ENCODE measurements around the gene TMEM175.

Gene TMEM175

DNA sequence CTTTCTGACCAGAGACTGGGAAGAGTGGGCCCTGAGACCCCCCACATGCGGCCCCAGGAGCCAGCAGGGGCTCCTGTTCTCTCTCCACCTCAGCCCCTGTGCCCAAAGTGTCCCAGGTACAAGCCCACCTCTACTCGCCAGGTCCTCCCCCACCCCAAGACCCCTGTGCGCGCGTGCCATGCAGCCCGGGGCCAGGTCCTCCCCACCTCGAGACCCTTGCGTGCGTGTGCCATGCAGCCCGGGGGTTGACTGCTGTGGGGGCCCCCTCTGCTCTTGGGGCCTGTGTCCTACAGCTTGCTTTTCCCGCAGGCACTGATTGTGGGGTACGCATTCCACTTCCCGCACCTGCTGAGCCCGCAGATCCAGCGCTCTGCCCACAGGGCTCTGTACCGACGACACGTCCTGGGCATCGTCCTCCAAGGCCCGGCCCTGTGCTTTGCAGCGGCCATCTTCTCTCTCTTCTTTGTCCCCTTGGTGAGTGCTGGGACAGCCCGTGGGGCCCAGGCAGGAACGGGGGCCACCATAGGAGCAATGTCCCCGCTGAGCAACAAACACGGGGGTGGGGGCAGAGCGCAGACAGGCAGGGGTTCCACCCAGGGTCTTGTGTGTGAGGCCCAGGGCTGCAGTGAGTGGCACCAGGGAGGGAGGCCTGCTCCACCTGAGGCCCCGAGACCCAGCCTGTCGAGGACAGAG is 20.8 kb downstream of the TMEM175 start:
- no peak overlapping the region for H3K4me3 ChIP-seq (replicated peaks; ENCODE audit: low read depth, low read length)
- H3K27me3 ChIP-seq (replicated peaks; ENCODE audit: control insufficient read depth, insufficient read depth, low read length), result no peaks in the 10 kb centered on the region
- no peak for DNase-seq (ENCODE audit: extremely low read depth, insufficient read length)
- peaks cover 4% of the 10 kb centered on the region; the same call in 1 of the 2 replicates for H3K36me3 ChIP-seq (ENCODE audit: control insufficient read depth, insufficient read depth, low read length)
- TF ChIP-seq, protein P1, sequence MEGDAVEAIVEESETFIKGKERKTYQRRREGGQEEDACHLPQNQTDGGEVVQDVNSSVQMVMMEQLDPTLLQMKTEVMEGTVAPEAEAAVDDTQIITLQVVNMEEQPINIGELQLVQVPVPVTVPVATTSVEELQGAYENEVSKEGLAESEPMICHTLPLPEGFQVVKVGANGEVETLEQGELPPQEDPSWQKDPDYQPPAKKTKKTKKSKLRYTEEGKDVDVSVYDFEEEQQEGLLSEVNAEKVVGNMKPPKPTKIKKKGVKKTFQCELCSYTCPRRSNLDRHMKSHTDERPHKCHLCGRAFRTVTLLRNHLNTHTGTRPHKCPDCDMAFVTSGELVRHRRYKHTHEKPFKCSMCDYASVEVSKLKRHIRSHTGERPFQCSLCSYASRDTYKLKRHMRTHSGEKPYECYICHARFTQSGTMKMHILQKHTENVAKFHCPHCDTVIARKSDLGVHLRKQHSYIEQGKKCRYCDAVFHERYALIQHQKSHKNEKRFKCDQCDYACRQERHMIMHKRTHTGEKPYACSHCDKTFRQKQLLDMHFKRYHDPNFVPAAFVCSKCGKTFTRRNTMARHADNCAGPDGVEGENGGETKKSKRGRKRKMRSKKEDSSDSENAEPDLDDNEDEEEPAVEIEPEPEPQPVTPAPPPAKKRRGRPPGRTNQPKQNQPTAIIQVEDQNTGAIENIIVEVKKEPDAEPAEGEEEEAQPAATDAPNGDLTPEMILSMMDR (IDR thresholded peaks at IDR 0.05; ENCODE audit: insufficient read depth, low read length, poor library complexity, severe bottlenecking), result no peak

DNA sequence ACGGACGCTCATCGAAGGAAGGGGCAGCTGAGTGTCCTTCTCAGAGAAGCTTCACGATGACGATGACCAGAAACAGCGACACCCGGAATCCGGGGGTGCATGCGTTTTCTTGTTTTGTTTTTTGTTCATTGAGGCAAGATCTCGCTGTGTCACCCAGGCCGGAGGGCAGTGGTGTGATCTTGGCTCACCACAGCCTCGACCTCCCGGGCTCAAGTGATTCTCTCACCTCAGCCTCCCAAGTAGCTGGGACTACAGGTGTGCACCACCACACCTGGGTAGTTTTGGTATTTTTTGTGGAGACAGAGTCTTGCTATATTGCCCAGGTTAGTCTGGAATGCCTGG is 21.3 kb downstream of the TMEM175 start:
- Histone ChIP-seq H3K4me3 (replicated peaks; ENCODE audit: low read depth, low read length) (no peak overlapping the region), H3K27me3 (replicated peaks; ENCODE audit: control insufficient read depth, insufficient read depth, low read length) (no peaks in the 10 kb centered on the region), H3K36me3 (ENCODE audit: control insufficient read depth, insufficient read depth, low read length) (peaks cover 4% of the 10 kb centered on the region; the same call in 1 of the 2 replicates)
- DNase-seq (ENCODE audit: extremely low read depth, insufficient read length), result no peak
- TF ChIP-seq, protein P1 (IDR thresholded peaks at IDR 0.05; ENCODE audit: insufficient read depth, low read length, poor library complexity, severe bottlenecking), result no peak

DNA sequence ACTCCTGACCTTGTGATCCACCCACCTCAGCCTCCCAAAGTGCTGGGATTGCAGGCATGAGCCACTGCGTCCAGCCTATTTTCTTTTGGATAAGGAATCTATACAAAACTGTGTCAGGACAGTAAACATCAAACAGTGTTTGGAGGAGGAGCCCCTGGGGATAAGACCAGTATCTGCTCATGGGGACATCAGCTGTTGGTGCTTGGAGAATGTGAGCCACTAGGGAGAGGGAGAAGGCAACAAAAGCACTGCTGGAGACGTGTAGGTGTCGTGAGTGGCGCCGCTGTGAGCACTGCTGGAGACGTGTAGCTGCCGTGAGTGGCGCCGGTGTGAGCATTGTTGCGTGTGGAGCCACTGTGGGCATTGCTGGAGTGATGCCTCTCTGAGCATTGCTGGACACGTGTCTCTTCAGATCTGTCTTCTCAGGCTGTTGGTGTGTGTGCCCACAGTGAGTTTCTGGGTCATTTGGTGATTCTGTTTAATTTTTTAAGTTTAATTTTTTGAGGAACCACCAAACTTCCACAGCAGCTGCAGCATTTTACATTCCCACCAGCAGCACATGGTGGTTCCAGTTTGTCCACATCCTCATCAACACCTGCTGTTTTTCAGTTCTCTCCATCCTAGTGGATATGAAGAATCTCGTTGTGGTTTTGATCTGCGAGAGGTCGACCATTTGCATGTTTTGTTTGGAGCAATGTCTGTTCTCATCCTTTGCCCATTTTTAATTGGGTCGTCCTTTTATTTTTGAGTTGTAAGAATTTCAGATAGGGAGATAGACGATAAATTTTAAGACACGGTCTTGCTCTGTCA is 22.2 kb downstream of the TMEM175 start:
- TF ChIP-seq, protein P1 (IDR thresholded peaks at IDR 0.05; ENCODE audit: insufficient read depth, low read length, poor library complexity, severe bottlenecking), result no peak
- H3K27me3 ChIP-seq (replicated peaks; ENCODE audit: control insufficient read depth, insufficient read depth, low read length), result no peaks in the 10 kb centered on the region
- no peak overlapping the region for H3K4me3 ChIP-seq (replicated peaks; ENCODE audit: low read depth, low read length)
- peaks cover 4% of the 10 kb centered on the region; the same call in 1 of the 2 replicates for H3K36me3 ChIP-seq (ENCODE audit: control insufficient read depth, insufficient read depth, low read length)
- DNase-seq (ENCODE audit: extremely low read depth, insufficient read length), result no peak

DNA sequence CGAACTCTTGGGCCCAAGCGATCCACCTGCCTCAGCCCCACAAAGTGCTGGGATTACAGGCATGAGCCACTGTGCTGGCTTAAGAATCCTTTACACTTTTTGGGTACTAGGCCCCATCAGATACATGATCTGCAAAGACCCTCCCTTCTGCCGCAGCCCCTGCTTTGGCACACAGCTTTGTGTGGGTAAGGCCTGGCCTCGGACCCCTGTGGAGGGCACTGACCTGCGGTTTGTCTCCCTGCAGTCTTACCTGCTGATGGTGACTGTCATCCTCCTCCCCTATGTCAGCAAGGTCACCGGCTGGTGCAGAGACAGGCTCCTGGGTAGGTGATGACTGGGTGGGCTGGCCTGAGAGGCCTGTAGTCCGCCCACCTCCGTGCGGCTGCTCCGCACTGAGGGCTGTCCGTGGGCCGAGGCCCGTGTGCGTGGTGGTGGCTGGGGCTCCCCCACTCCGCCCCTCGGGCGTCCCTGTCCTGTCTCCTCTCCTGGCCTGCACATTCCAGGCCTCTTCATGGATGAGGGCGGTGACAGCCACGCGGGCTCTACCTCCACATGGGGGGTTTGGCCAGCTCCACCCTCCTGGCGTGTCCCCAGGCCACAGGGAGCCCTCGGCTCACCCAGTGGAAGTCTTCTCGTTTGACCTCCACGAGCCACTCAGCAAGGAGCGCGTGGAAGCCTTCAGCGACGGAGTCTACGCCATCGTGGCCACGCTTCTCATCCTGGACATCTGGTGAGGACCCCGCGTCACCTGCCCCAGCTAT is 23.1 kb downstream of the TMEM175 start:
- DNase-seq (ENCODE audit: extremely low read depth, insufficient read length), result no peak
- Histone ChIP-seq H3K27me3 (replicated peaks; ENCODE audit: control insufficient read depth, insufficient read depth, low read length) (no peaks in the 10 kb centered on the region), H3K4me3 (replicated peaks; ENCODE audit: low read depth, low read length) (no peak overlapping the region), H3K36me3 (ENCODE audit: control insufficient read depth, insufficient read depth, low read length) (peaks cover 6% of the 10 kb centered on the region)
- TF ChIP-seq, protein P1 (IDR thresholded peaks at IDR 0.05; ENCODE audit: insufficient read depth, low read length, poor library complexity, severe bottlenecking), result no peak

DNA sequence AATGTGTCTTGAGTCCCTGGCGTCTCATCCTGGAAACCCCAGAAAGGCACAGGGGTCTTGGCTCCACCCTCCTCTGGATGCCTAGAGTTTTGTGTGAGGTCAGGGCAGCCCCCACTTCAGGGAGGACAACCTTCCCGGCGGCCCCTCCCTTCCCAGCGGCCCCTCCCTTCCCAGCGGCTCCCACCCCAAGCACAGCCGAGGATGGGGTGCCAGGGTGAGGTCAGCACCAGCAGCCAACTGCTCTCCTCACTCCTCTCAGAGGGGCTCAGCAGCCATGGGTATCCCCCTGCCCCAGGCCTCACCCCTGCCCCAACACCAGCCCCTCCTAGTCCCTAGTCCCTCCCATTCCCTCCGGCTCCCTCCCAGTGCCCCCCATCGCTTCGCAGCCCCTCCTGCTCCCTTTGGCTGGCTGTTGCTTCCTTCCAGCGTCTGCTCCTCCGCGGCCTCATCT is 23.7 kb downstream of the TMEM175 start:
- Histone ChIP-seq H3K4me3 (replicated peaks; ENCODE audit: low read depth, low read length) (no peak overlapping the region), H3K27me3 (replicated peaks; ENCODE audit: control insufficient read depth, insufficient read depth, low read length) (no peaks in the 10 kb centered on the region), H3K36me3 (ENCODE audit: control insufficient read depth, insufficient read depth, low read length) (peaks cover 6% of the 10 kb centered on the region)
- no peak for DNase-seq (ENCODE audit: extremely low read depth, insufficient read length)
- TF ChIP-seq, protein P1 (IDR thresholded peaks at IDR 0.05; ENCODE audit: insufficient read depth, low read length, poor library complexity, severe bottlenecking), result no peak

Measured in GM06990 (cell line).